HepG2 (cell line): ENCODE results near the gene MYO1B. TPM values are rescaled to one million over a fixed set of nuclear protein-coding genes. Genes with fewer than 3 reads are reported as not detected.
A peak's percentile ranks its signal among the peaks of the same experiment; 100 is the strongest.

Source experiments
- ATAC-seq: fragments of 200-7000 bp; cut with Tn5 transposase; 3 replicates; pipeline ENCODE4 v1.9.1; 2020; ENCODE audit warnings: mild to moderate bottlenecking, moderate library complexity
- BruUV-seq: library from RNA; stranded (reverse); fragments of 400-500 nt; replicated peaks from 2 replicates; lab custom pipeline; 2021; lab: Mats Ljungman, UMichigan
- CTCF ChIA-PET: fragments of 300-600 bp; formaldehyde crosslinking; extraction: SDS; loops from one replicate; lab custom pipeline; 2021; ENCODE audit warnings: low total read pairs, inconsistent platforms, low intra/inter-chr PET ratio; lab: Yijun Ruan, JAX
- POLR2A ChIA-PET: fragments of 350-600 bp; sonication (Branson Sonifier 250); formaldehyde crosslinking; loops from one replicate; lab custom pipeline; 2020; ENCODE audit warnings: antibody characterized with exemption, inconsistent platforms; lab: Yijun Ruan, JAX
- DNase-seq: peaks from one replicate; pipeline ENCODE4 v3.0.0-alpha.2; 2015; ENCODE audit warnings: low spot score
- FAIRE-seq: peaks from 3 replicates; lab custom pipeline; 2011; peaks lifted over from hg19 to GRCh38; lab: Jason Lieb, UNC
- H2AFZ ChIP-seq: one replicate; pipeline ENCODE4 v1.6.1; 2011; ENCODE audit warnings: low read length, inconsistent platforms
- H3K27ac ChIP-seq: fragments of 300-600 bp; 3 replicates; pipeline ENCODE4 v1.8.0; 2011; ENCODE audit warnings: mixed run types, mild to moderate bottlenecking, mixed read lengths, low read length, inconsistent platforms; ENCODE audit not compliant: insufficient read depth; ENCODE audit errors: extremely low read length
- H3K27me3 ChIP-seq, 2 experiments: fragments of 200-600 bp in 1 of 2; 2 replicates in 1 of 2; 3 replicates in 1 of 2; pipeline versions ENCODE4 v1.6.0 to v1.8.0; 2011; ENCODE audit warnings: low read length in 2 of 2, mild to moderate bottlenecking in 2 of 2, moderate library complexity in 2 of 2, inconsistent platforms in 1 of 2; ENCODE audit not compliant: insufficient read depth in 2 of 2, control insufficient read depth in 1 of 2
- H3K36me3 ChIP-seq, 2 experiments: fragments of 200-600 bp in 1 of 2; replicated peaks in 1 of 2; 2 replicates in 1 of 2; 3 replicates in 1 of 2; pipeline versions ENCODE4 v1.5.1 to v1.8.0; 2011; ENCODE audit warnings: low read length in 2 of 2, inconsistent platforms in 1 of 2; ENCODE audit not compliant: insufficient read depth in 2 of 2, control insufficient read depth in 1 of 2
- H3K4me1 ChIP-seq: 2 replicates; pipeline ENCODE4 v1.5.1; 2012; ENCODE audit warnings: low read length, inconsistent platforms; ENCODE audit not compliant: insufficient read depth
- H3K4me2 ChIP-seq: 2 replicates; pipeline ENCODE4 v1.6.0; 2011; ENCODE audit warnings: low read depth, low read length, inconsistent platforms
- H3K4me3 ChIP-seq, 3 experiments: fragments of 200-600 bp in 1 of 3; sonication (generic), shearing (Covaris generic) in 1 of 3; replicated peaks in 1 of 3; 2 replicates each; pipeline ENCODE4 v1.5.1; 2011 to 2016; ENCODE audit warnings: low read length in 3 of 3, inconsistent platforms in 2 of 3, low read depth in 2 of 3, mild to moderate bottlenecking in 2 of 3, control low read depth in 1 of 3, mixed read lengths in 1 of 3; ENCODE audit not compliant: insufficient read depth in 1 of 3
- H3K79me2 ChIP-seq: one replicate; pipeline ENCODE4 v1.6.1; 2011; ENCODE audit warnings: low read length, inconsistent platforms; ENCODE audit not compliant: insufficient read depth
- H3K9ac ChIP-seq: 2 replicates; pipeline ENCODE4 v1.6.0; 2011; ENCODE audit warnings: mild to moderate bottlenecking, low read depth, low read length, inconsistent platforms; ENCODE audit not compliant: insufficient read depth
- H3K9me3 ChIP-seq: 2 replicates; pipeline ENCODE4 v1.5.1; 2012; ENCODE audit warnings: mild to moderate bottlenecking, low read length
- H4K20me1 ChIP-seq: 2 replicates; pipeline ENCODE4 v1.6.0; 2011; ENCODE audit warnings: inconsistent platforms, mild to moderate bottlenecking, low read length, moderate library complexity; ENCODE audit not compliant: insufficient read depth
- AGO1 ChIP-seq: fragments of 200-400 bp; formaldehyde crosslinking; IDR thresholded peaks from 2 replicates; pipeline ENCODE4 v1.6.1; 2017; ENCODE audit warnings: mild to moderate bottlenecking, low read depth, low read length, moderate library complexity; ENCODE audit not compliant: poor library complexity, severe bottlenecking
- CBX2 ChIP-seq, 2 experiments: fragments of 200-600 bp in 1 of 2; sonication (generic); formaldehyde crosslinking in 1 of 2; IDR thresholded peaks; 2 replicates each; pipeline versions ENCODE4 v1.7.0 to v1.8.1; 2018 to 2022; ENCODE audit warnings: low read depth in 2 of 2, low read length in 1 of 2, mild to moderate bottlenecking in 1 of 2, missing genetic modification reagents in 1 of 2
- HNRNPLL ChIP-seq: fragments of 200-400 bp; formaldehyde crosslinking; IDR thresholded peaks from 2 replicates; pipeline ENCODE4 v1.6.1; 2017; ENCODE audit warnings: mild to moderate bottlenecking, low read depth, low read length; ENCODE audit not compliant: poor library complexity, severe bottlenecking
- HOXA9 ChIP-seq: sonication (generic); formaldehyde crosslinking; IDR thresholded peaks from 2 replicates; pipeline ENCODE4 v1.8.1; 2022; ENCODE audit warnings: missing genetic modification reagents, mild to moderate bottlenecking, moderate library complexity, borderline replicate concordance
- MTA1 ChIP-seq: sonication (generic); formaldehyde crosslinking; IDR thresholded peaks from 2 replicates; pipeline ENCODE4 v1.4.0; 2020; ENCODE audit warnings: missing genetic modification reagents, mild to moderate bottlenecking, borderline replicate concordance
- PHF21A ChIP-seq: sonication (generic); formaldehyde crosslinking; IDR thresholded peaks from 2 replicates; pipeline ENCODE4 v1.5.0; 2020; ENCODE audit warnings: mild to moderate bottlenecking, missing genetic modification reagents
- SIX1 ChIP-seq: sonication (generic); formaldehyde crosslinking; IDR thresholded peaks from 2 replicates; pipeline ENCODE4 v1.4.0; 2020; ENCODE audit warnings: missing genetic modification reagents, borderline replicate concordance
- ZNF138 ChIP-seq: sonication (generic); formaldehyde crosslinking; IDR thresholded peaks from 2 replicates; pipeline ENCODE4 v1.5.0; 2020; ENCODE audit warnings: mild to moderate bottlenecking, low read depth, missing genetic modification reagents
- ZNF24 ChIP-seq: fragments of 450-650 bp; IDR thresholded peaks from 2 replicates; pipeline ENCODE4 v1.6.1; 2017; ENCODE audit warnings: antibody characterized with exemption, mild to moderate bottlenecking
- ZNF496 ChIP-seq: sonication (generic); formaldehyde crosslinking; IDR thresholded peaks from 2 replicates; pipeline ENCODE4 v1.8.1; 2023; ENCODE audit warnings: mild to moderate bottlenecking, moderate library complexity, missing genetic modification reagents; ENCODE audit not compliant: insufficient replicate concordance
- ZNF629 ChIP-seq: sonication (generic); formaldehyde crosslinking; conservative IDR thresholded peaks from 2 replicates; pipeline ENCODE4 v1.5.0; 2020; ENCODE audit warnings: missing genetic modification reagents
- ZNF747 ChIP-seq: sonication (generic); formaldehyde crosslinking; IDR thresholded peaks from 2 replicates; pipeline ENCODE4 v1.8.1; 2023; ENCODE audit warnings: missing genetic modification reagents, mild to moderate bottlenecking, borderline replicate concordance
- WGBS: methylation state at CpG from one replicate; pipeline ENCODE4 v1.1.6; 2017; ENCODE audit warnings: low lambda C conversion rate; 5-methylcytosine and 5-hydroxymethylcytosine counted together
- in situ Hi-C: cut with HindIII; loops from 2 replicates; pipeline ENCODE4 v1.10.0; 2017; ENCODE audit warnings: low pct_unique_long_range_greater_than_20kb; ENCODE audit not compliant: extremely low pct_ligation_motif_present
- intact Hi-C: fragments of 100-400 bp; cut with micrococcal nuclease; formaldehyde crosslinking; loops from one replicate; pipeline ENCODE4 v1.10.0; 2022; ENCODE audit not compliant: unreplicated experiment
- polyA plus RNA-seq, 8 experiments: library from polyadenylated mRNA; depleted of rRNA in 3 of 8; stranded (reverse) in 7 of 8; unstranded in 1 of 8; fragments of >200 nt; fragmentation: Illumina TruSeq in 4 of 8; extraction: Trizol in 4 of 8; gene quantifications; 2 replicates each; pipeline versions ENCODE4 v1.2.1 to v1.2.3, GENCODE V29; 2011 to 2016; ENCODE audit warnings: low read depth in 4 of 8, missing spikeins in 1 of 8, mixed read lengths in 1 of 8; ENCODE audit not compliant: insufficient read depth in 1 of 8
- total RNA-seq, 5 experiments: library from RNA; depleted of rRNA; stranded (reverse); fragments of >200 nt; fragmentation: Illumina TruSeq; extraction: Trizol; gene quantifications; 2 replicates each; pipeline ENCODE4 v1.2.3, GENCODE V29; 2016; ENCODE audit warnings: low read depth in 1 of 5
- TF ChIP-seq, protein P1 (sequence below): IDR thresholded peaks from 2 replicates; pipeline ENCODE4 v1.6.1; 2016; ENCODE audit warnings: low read depth, control low read depth
- TF ChIP-seq, protein P2 (sequence below): sonication (generic); formaldehyde crosslinking; IDR thresholded peaks from 2 replicates; pipeline ENCODE4 v1.5.0; 2020; ENCODE audit warnings: mild to moderate bottlenecking, missing genetic modification reagents
- TF ChIP-seq, protein P3 (sequence below): sonication (generic); formaldehyde crosslinking; conservative IDR thresholded peaks from 2 replicates; pipeline ENCODE4 v1.4.0; 2020; ENCODE audit warnings: mild to moderate bottlenecking, missing genetic modification reagents, moderate library complexity

MYO1B gene
- total and polyA plus RNA-seq, 2 of the 13 experiments (the other 11 are each of a cell fraction or from before 2014, with no cell fraction given), result 36.9 to 89.8 TPM

DNA sequence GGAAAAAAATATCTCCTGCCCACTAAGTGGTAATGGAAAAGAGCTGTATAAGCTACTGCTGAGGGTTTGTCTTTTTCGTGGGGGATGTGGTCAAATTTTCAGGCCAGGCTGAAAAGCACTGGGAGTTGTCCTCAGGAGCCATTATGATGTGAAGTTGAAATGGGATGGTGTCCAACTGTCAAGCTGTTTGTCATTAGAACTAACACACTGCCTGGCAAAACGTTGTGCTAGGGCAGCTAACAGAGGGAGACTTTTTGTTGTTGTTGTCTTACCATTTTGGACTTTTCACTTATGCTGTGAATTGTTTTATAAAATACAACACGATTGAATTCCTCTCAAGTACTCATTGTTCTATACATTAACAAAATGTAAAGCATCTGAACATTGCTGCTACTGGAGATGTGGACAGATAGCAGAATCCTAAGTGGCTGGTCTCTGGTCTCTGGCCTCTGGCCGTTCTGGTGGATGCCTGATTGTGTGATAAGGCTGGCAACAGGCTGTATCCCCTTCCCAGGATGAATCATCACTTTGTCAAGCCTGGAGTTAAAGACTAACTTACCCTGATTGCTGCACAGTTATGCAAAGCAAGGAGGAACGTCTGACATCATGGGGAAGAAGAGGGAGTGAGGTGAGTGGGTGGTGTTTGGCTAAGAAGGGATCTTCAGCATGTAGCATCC lies 2.3 kb downstream of the MYO1B start:
- H3K4me1 ChIP-seq, result peaks cover 64% of the 10 kb centered on the region
- ChIA-PET CTCF (no interaction called here), POLR2A (interaction anchor here (1.0 to 2.5 kb wide), 4 partner anchors 15 to 430 kb away, joined by 3 to 10 read pairs (median 8); partner anchors contain the start of gene NABP1)
- H3K79me2 ChIP-seq, result peaks cover 70% of the 10 kb centered on the region
- peak overlapping the region; percentile 80 to 89 (median 85) for H3K4me3 ChIP-seq
- 0% methylated on average over 5 of the region's 5 CpGs for WGBS
- peak; percentile 99 for FAIRE-seq
- peak overlapping the region; percentile 87 for H3K4me2 ChIP-seq
- peak; percentile 98 for DNase-seq
- no peaks in the 10 kb centered on the region; a peak in 1 of 5 replicates for H3K27me3 ChIP-seq
- TSS peak; percentile 80 for BruUV-seq
- H3K36me3 ChIP-seq, result no peaks in the 10 kb centered on the region; a peak in 2 of 5 replicates
- no peak overlapping the region for H2AFZ ChIP-seq
- peaks cover 10% of the 10 kb centered on the region for H4K20me1 ChIP-seq
- H3K9me3 ChIP-seq, result no peaks in the 10 kb centered on the region
- peak overlapping the region; percentile 86 for H3K27ac ChIP-seq
- in situ Hi-C loops, result loop anchor here (10.0 kb wide), 1 partner anchor 137 kb away; no protein-coding TSS in a partner anchor
- peak overlapping the region; percentile 83 for H3K9ac ChIP-seq
- peak; percentile 79 for ATAC-seq
- intact Hi-C loops, result loop anchor here (1.0 to 5.0 kb wide), 4 partner anchors 55 to 129 kb away; no protein-coding TSS in a partner anchor
- no peak for TF ChIP-seq HNRNPLL
- TF ChIP-seq HOXA9 (CRISPR knock-in tag), result no peak
- TF ChIP-seq, protein P1, sequence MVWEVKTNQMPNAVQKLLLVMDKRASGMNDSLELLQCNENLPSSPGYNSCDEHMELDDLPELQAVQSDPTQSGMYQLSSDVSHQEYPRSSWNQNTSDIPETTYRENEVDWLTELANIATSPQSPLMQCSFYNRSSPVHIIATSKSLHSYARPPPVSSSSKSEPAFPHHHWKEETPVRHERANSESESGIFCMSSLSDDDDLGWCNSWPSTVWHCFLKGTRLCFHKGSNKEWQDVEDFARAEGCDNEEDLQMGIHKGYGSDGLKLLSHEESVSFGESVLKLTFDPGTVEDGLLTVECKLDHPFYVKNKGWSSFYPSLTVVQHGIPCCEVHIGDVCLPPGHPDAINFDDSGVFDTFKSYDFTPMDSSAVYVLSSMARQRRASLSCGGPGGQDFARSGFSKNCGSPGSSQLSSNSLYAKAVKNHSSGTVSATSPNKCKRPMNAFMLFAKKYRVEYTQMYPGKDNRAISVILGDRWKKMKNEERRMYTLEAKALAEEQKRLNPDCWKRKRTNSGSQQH (CRISPR knock-in tag), result no peak
- TF ChIP-seq ZNF496 (CRISPR knock-in tag), result no peak
- no peak for TF ChIP-seq AGO1
- no peak for TF ChIP-seq ZNF138
- TF ChIP-seq, protein P2, sequence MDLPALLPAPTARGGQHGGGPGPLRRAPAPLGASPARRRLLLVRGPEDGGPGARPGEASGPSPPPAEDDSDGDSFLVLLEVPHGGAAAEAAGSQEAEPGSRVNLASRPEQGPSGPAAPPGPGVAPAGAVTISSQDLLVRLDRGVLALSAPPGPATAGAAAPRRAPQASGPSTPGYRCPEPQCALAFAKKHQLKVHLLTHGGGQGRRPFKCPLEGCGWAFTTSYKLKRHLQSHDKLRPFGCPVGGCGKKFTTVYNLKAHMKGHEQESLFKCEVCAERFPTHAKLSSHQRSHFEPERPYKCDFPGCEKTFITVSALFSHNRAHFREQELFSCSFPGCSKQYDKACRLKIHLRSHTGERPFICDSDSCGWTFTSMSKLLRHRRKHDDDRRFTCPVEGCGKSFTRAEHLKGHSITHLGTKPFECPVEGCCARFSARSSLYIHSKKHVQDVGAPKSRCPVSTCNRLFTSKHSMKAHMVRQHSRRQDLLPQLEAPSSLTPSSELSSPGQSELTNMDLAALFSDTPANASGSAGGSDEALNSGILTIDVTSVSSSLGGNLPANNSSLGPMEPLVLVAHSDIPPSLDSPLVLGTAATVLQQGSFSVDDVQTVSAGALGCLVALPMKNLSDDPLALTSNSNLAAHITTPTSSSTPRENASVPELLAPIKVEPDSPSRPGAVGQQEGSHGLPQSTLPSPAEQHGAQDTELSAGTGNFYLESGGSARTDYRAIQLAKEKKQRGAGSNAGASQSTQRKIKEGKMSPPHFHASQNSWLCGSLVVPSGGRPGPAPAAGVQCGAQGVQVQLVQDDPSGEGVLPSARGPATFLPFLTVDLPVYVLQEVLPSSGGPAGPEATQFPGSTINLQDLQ (CRISPR knock-in tag), result no peak
- no peak for TF ChIP-seq CBX2 (IDR thresholded peaks at IDR 0.05; ENCODE audit: low read depth, low read length)
- TF ChIP-seq CBX2 (CRISPR knock-in tag; IDR thresholded peaks at IDR 0.05; ENCODE audit: low read depth), result no peak
- no peak for TF ChIP-seq ZNF24
- TF ChIP-seq, protein P3, sequence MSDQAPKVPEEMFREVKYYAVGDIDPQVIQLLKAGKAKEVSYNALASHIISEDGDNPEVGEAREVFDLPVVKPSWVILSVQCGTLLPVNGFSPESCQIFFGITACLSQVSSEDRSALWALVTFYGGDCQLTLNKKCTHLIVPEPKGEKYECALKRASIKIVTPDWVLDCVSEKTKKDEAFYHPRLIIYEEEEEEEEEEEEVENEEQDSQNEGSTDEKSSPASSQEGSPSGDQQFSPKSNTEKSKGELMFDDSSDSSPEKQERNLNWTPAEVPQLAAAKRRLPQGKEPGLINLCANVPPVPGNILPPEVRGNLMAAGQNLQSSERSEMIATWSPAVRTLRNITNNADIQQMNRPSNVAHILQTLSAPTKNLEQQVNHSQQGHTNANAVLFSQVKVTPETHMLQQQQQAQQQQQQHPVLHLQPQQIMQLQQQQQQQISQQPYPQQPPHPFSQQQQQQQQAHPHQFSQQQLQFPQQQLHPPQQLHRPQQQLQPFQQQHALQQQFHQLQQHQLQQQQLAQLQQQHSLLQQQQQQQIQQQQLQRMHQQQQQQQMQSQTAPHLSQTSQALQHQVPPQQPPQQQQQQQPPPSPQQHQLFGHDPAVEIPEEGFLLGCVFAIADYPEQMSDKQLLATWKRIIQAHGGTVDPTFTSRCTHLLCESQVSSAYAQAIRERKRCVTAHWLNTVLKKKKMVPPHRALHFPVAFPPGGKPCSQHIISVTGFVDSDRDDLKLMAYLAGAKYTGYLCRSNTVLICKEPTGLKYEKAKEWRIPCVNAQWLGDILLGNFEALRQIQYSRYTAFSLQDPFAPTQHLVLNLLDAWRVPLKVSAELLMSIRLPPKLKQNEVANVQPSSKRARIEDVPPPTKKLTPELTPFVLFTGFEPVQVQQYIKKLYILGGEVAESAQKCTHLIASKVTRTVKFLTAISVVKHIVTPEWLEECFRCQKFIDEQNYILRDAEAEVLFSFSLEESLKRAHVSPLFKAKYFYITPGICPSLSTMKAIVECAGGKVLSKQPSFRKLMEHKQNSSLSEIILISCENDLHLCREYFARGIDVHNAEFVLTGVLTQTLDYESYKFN (CRISPR knock-in tag), result peak; percentile 81
- TF ChIP-seq MTA1, result no peak
- no peak for TF ChIP-seq ZNF629 (CRISPR knock-in tag)
- TF ChIP-seq SIX1 (CRISPR knock-in tag), result peak; percentile 87; the same call in 1 of the 2 replicates
- peak; percentile 54; the same call in 1 of the 2 replicates for TF ChIP-seq ZNF747 (CRISPR knock-in tag)
- TF ChIP-seq PHF21A, result peak; percentile 90
